Measurements from ENCODE around the gene GRIN2C.

DNA sequence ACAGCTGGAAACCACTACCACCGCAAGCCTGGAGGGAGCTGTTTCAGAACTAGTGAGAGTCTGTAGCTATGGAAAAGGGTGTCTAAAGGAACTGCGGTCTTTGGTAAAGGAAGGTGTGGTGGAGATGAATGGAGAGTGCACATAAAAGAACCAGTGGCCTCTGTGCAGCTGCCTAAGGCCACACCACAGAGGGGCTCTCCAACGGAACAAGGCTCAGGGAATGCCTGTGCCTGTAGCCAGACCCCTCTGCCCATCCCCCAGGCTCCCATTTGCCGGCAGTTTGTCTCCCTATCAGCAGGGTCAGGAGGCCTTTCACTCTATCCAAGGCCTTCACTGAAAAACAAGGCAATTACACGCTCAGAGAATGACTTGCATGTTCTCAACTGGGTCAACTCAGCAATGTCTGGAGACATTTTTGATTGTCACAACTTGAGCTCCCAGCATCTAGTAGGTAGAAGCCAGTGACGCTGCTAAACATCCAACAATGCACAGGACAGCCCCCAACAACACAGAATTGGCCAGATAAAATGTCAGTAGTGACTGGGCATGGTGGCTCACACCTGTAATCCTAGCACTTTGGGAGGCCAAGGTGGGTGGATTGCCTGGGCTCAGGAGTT, 16.4 kb upstream of the GRIN2C start:
- TF ChIP-seq, protein P1, sequence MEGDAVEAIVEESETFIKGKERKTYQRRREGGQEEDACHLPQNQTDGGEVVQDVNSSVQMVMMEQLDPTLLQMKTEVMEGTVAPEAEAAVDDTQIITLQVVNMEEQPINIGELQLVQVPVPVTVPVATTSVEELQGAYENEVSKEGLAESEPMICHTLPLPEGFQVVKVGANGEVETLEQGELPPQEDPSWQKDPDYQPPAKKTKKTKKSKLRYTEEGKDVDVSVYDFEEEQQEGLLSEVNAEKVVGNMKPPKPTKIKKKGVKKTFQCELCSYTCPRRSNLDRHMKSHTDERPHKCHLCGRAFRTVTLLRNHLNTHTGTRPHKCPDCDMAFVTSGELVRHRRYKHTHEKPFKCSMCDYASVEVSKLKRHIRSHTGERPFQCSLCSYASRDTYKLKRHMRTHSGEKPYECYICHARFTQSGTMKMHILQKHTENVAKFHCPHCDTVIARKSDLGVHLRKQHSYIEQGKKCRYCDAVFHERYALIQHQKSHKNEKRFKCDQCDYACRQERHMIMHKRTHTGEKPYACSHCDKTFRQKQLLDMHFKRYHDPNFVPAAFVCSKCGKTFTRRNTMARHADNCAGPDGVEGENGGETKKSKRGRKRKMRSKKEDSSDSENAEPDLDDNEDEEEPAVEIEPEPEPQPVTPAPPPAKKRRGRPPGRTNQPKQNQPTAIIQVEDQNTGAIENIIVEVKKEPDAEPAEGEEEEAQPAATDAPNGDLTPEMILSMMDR (IDR thresholded peaks at IDR 0.05; ENCODE audit: low read length): no peak
- TF ChIP-seq EZH2 (IDR thresholded peaks at IDR 0.05; ENCODE audit: borderline replicate concordance, low read length): no peak

All from OCI-LY1 (cell line).